GM18499 (cell line): ENCODE results near the gene MIS18BP1.

Experiments
- ATAC-seq: cut with Tn5 transposase; IDR thresholded peaks from one replicate; pipeline ENCODE4 v1.9.1; 2021; ENCODE audit warnings: moderate number of reproducible peaks; ENCODE audit not compliant: insufficient read depth, unreplicated experiment

MIS18BP1 gene

GRCh38 chr14:45156067-45156466, 96.9 kb downstream of the MIS18BP1 start:
- ATAC-seq: no peak
